Measurements from ENCODE around the gene C1QB.

The C1QB gene

GRCh38 chr1:22709891-22710700, 57.1 kb downstream of the C1QB start:
- Histone ChIP-seq H3K9me2 (replicated peaks; ENCODE audit: low read depth, low read length) (no peaks in the 10 kb centered on the region), H3K36me3 (ENCODE audit: insufficient read depth, low read length) (no peaks in the 10 kb centered on the region), H3K79me2 (ENCODE audit: insufficient read depth, low read length) (no peaks in the 10 kb centered on the region), H3K9me3 (ENCODE audit: insufficient read depth, low read depth, low read length) (no peaks in the 10 kb centered on the region), H3K4me1 (ENCODE audit: insufficient read depth, low read length, poor library complexity, severe bottlenecking) (peaks cover 5% of the 10 kb centered on the region), H3K4me3 (ENCODE audit: low read length, poor library complexity, severe bottlenecking) (peak overlapping the region; percentile 61), H3K4me2 (ENCODE audit: low read depth, low read length, poor library complexity, severe bottlenecking) (peak overlapping the region; percentile 67), H3F3A (ENCODE audit: low read depth) (no peaks in the 10 kb centered on the region), H3K27me3 (ENCODE audit: insufficient read depth, low read length, poor library complexity, severe bottlenecking) (no peaks in the 10 kb centered on the region), H4K20me1 (ENCODE audit: insufficient read depth, low read length, poor library complexity, severe bottlenecking) (no peaks in the 10 kb centered on the region), H2AFZ (ENCODE audit: low read length) (no peak overlapping the region; the same call in 1 of the 2 replicates), H3K9ac (ENCODE audit: low read depth, low read length, poor library complexity, severe bottlenecking) (no peak overlapping the region)
- TF ChIP-seq CTCF (conservative IDR thresholded peaks at IDR 0.05; ENCODE audit: low read length) = no peak
- no peak for TF ChIP-seq EZH2phosphoT487 (IDR thresholded peaks at IDR 0.05; ENCODE audit: borderline replicate concordance)

GRCh38 chr1:22710701-22711049, 57.6 kb downstream of the C1QB start, which contains the start of gene EPHB2:
EPHB2 (plus strand) TSS chr1:22710839; CDS start chr1:22710983, 144 bp downstream.
- Histone ChIP-seq H3K79me2 (ENCODE audit: insufficient read depth, low read length) (no peaks in the 10 kb centered on the region), H4K20me1 (ENCODE audit: insufficient read depth, low read length, poor library complexity, severe bottlenecking) (no peaks in the 10 kb centered on the region), H3K4me2 (ENCODE audit: low read depth, low read length, poor library complexity, severe bottlenecking) (peak within 1 kb of the TSS; percentile 67), H3K4me1 (ENCODE audit: insufficient read depth, low read length, poor library complexity, severe bottlenecking) (peaks cover 5% of the 10 kb centered on the region), H3K9me3 (ENCODE audit: insufficient read depth, low read depth, low read length) (no peaks in the 10 kb centered on the region), H3K9me2 (replicated peaks; ENCODE audit: low read depth, low read length) (no peaks in the 10 kb centered on the region), H3K27me3 (ENCODE audit: insufficient read depth, low read length, poor library complexity, severe bottlenecking) (no peaks in the 10 kb centered on the region), H3K4me3 (ENCODE audit: low read length, poor library complexity, severe bottlenecking) (peak within 1 kb of the TSS; percentile 61), H3K9ac (ENCODE audit: low read depth, low read length, poor library complexity, severe bottlenecking) (no peak within 1 kb of the TSS), H2AFZ (ENCODE audit: low read length) (no peak within 1 kb of the TSS; the same call in 1 of the 2 replicates), H3K36me3 (ENCODE audit: insufficient read depth, low read length) (no peaks in the 10 kb centered on the region), H3F3A (ENCODE audit: low read depth) (no peaks in the 10 kb centered on the region)
- TF ChIP-seq CTCF (conservative IDR thresholded peaks at IDR 0.05; ENCODE audit: low read length) = no peak
- no peak for TF ChIP-seq EZH2phosphoT487 (IDR thresholded peaks at IDR 0.05; ENCODE audit: borderline replicate concordance)

GRCh38 chr1:22711071-22711470, 58.0 kb downstream of the C1QB start:
- H3K36me3 ChIP-seq (ENCODE audit: insufficient read depth, low read length) = no peaks in the 10 kb centered on the region
- no peaks in the 10 kb centered on the region for H3K9me3 ChIP-seq (ENCODE audit: insufficient read depth, low read depth, low read length)
- no peaks in the 10 kb centered on the region for H3F3A ChIP-seq (ENCODE audit: low read depth)
- no peaks in the 10 kb centered on the region for H3K9me2 ChIP-seq (replicated peaks; ENCODE audit: low read depth, low read length)
- TF ChIP-seq CTCF (conservative IDR thresholded peaks at IDR 0.05; ENCODE audit: low read length) = no peak
- no peak for TF ChIP-seq EZH2phosphoT487 (IDR thresholded peaks at IDR 0.05; ENCODE audit: borderline replicate concordance)
- no peaks in the 10 kb centered on the region for H4K20me1 ChIP-seq (ENCODE audit: insufficient read depth, low read length, poor library complexity, severe bottlenecking)
- no peaks in the 10 kb centered on the region for H3K79me2 ChIP-seq (ENCODE audit: insufficient read depth, low read length)
- no peaks in the 10 kb centered on the region for H3K27me3 ChIP-seq (ENCODE audit: insufficient read depth, low read length, poor library complexity, severe bottlenecking)
- no peak overlapping the region for H3K4me3 ChIP-seq (ENCODE audit: low read length, poor library complexity, severe bottlenecking)
- no peak overlapping the region for H2AFZ ChIP-seq (ENCODE audit: low read length)
- no peak overlapping the region for H3K9ac ChIP-seq (ENCODE audit: low read depth, low read length, poor library complexity, severe bottlenecking)
- H3K4me1 ChIP-seq (ENCODE audit: insufficient read depth, low read length, poor library complexity, severe bottlenecking) = peaks cover 5% of the 10 kb centered on the region
- no peak overlapping the region for H3K4me2 ChIP-seq (ENCODE audit: low read depth, low read length, poor library complexity, severe bottlenecking)
